Stimulated activated CD4-positive, alpha-beta T cell treated with anti-CD3 and anti-CD28 coated beads, TNF-alpha, amount 100 ng/mL, for 4 hours (primary cell): Measurements from ENCODE around the gene ARL6.
"Not testable (repeated sequence)": the region's sequence is repeated elsewhere in the genome, so short reads cannot be mapped to it uniquely, and the experiment has no call there.

ENCODE experiments used
- DNase-seq, 3 experiments: peaks; one replicate each; pipeline ENCODE4 v3.0.0-alpha.2; 2020; ENCODE audit warnings: low read depth in 3 of 3

ARL6 gene

GRCh38 chr3:97821287-97821773, 56.8 kb downstream of the ARL6 start:
- peak in 2 of 3 experiments; percentile 12 to 13 for DNase-seq

DNA sequence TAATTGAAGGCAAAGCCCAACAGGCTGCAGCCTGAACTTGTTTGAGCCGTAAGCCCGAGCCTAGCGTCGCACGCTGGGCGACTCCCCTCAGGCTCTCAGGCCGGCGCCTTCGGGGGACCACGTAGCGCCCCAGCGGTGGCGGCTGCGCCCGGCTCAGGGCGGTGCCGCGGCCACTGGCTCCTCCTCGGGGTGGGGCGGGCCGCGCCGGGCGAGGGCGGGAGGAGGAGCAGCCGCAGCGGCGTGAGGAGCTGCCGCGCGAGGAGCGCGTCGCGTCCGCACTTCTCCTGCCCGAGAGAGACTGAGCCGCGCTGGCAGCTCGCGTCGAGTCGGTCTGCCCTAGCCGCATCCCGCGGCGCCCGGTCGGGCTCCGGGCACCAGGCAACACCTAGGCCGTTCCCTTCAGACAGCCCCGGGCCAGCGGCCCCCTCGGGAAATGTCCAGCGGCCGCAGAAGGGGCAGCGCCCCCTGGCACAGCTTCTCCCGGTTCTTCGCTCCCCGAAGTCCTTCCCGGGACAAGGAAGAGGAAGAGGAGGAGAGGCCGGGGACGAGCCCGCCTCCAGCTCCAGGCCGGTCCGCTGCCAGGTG, 57.3 kb downstream of the ARL6 start, which contains the start of gene CRYBG3:
Gene CRYBG3, plus strand, starts transcription at position 238 of the 585 bp plus-strand sequence. Its CDS starts 196 bp downstream, at position 434.
- peak; percentile 65 to 72 (median 69) for DNase-seq

GRCh38 chr3:97822359-97822775, 57.8 kb downstream of the ARL6 start:
- DNase-seq, result peak in 1 of 3 experiments; percentile 9

DNA sequence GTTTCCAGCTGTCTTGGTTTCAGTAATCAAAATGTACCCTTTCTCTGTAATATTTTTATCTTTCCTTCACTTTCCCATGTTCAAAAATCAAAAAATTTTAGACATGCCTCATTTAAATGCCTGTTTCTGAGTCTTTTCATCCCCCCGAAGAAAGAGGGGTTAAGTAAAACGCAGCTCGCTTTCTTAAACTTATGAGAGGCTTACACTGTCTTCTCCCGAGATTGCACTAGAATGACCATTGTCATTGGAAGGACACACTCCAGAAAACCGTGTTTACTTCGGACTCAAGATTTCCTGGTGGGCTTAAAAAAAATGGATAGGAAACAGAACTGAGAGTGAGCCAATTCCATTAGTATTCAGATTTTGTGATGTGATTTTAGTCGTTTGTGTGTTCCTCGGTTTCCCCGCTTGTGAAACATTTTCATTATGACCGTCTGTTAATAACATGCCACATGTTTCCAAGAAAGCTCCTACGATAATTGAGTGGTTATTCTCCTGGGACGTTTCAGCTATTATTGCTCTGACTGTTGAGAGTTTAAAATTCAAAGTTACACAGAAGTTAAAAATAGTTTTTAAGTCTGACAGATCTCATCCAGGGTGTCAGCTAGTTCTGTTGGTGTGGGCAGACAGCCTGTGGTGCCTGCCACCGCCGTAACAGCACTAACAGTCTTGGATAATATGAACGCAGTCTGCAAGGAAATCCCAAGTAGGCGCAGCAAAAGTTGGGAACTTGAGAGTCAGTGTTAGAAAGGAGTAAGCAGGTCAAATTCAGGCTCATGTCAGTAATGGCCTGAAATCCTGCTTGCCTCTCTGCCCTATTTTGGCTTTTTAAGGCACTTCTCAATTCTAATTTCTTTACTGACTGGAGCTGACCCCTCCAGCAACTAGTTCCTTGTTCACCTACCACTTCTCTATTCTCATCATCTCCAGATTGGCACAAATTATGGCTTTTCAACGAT, 58.8 kb downstream of the ARL6 start:
- DNase-seq, result no peak

- DNase-seq, result no peak
Measured at GRCh38 chr3:97825101-97825500, 60.5 kb downstream of the ARL6 start.

DNA sequence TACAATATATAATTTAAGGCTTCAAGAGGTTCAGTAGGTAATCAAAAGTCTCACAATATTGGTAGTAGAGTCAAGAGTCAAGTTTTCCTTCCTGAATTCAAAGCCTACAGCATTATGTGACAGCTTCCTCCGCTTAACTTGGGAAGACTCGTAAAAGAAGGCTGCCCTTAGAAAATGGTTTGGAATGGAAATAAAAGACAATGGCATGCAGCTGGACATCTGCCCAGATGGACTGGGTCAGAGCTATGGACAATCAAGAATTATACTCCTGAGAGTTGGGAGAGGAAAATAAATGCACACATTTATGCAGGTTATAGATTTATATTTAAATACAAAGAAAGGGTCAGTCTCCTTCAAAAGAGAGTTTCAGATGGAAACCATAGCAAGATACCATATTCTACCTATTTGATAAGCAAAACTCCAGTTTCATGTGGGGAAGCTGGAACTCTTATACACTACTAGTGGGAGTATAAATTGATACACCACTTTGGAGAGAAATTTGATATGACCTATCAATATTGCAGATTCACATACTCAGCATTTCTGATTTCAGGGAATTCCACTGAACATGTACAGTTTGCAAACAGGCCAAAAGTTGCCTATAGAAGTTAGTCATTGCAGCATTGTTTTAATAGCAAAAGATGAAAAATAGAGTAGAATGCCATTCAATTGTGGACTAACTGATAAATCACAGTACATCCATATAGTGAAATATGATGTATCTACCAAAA, 63.3 kb downstream of the ARL6 start:
- no peak for DNase-seq

DNA sequence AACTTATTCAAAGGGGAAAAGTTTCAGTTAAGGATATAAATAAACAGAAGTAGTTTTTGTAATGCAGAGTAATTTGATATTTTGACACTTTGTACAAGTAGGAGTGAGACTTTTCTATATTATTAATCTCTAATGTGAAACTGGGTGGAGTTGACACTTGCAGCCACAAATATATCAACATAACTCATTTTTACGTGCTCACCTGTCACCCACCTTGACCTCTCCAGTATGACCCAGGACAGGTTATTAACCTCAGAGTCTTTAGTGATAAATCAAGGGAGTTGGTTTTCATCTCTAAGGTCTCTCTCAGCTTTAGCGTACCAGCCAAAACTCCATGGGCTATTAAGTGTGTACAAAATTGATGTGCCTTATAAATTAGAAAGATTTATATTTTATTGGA, 64.6 kb downstream of the ARL6 start:
- no peak for DNase-seq

GRCh38 chr3:97830638-97831037, 66.1 kb downstream of the ARL6 start:
- DNase-seq, result no peak

GRCh38 chr3:97831140-97831539, 66.6 kb downstream of the ARL6 start:
- DNase-seq, result no peak

DNA sequence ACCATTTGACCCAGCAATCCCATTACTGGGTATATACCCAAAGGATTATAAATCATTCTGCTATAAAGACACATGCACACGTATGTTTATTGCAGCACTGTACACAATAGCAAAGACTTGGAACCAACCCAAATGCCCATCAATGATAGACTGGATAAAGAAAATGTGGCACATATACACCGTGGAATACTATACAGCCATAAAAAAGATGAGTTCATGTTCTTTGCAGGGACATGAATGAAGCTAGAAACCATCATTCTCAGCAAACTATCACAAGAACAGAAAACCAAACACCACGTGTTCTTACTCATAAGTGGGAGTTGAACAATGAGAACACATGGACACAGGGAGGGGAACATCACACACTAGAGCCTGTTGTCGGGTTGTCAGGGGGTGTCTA, 68.6 kb downstream of the ARL6 start:
- DNase-seq, result not testable (repeated sequence)

DNA sequence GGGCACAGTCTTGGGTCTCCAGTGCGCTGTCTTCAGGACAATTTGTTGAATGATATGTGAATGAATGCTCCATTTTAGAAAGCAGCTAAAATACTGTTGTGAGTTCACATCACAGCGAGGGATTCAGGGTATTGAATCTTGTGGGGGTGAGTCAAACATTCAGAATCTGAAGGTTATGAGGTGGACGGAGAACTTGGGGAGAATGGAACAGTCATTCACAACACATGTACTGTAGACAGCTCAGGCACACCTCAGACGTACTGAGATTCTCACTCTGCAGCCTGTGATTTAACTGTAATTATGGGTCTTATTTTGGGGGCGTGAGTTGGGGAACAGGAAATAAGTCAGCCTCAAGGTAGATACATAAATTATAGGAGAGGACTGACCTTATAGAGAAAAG, 71.2 kb downstream of the ARL6 start:
- no peak for DNase-seq

DNA sequence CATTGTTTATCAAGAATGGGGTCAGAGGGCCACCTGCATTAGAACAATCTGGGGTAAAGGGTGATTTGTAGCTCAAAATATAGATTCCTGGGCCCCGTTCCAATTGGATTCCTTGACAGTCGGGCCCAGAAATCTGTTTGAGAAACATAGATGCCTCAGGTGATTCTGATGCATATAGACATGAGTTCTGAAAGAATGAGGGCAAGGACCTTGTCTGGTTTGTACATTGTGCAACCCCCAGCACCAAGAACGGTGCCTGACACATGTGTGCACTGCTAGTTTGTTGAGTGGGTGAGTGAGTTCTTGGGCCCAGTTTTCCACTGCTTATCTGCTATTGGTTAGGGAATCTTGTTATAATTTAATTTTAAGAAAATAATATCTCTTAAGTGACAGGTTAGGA, 73.8 kb downstream of the ARL6 start:
- no peak for DNase-seq

GRCh38 chr3:97839944-97840343, 75.4 kb downstream of the ARL6 start:
- no peak for DNase-seq

- no peak for DNase-seq
Measured at GRCh38 chr3:97841304-97841703, 76.7 kb downstream of the ARL6 start.

GRCh38 chr3:97841956-97842355, 77.4 kb downstream of the ARL6 start:
- DNase-seq, result no peak

GRCh38 chr3:97848779-97849178, 84.2 kb downstream of the ARL6 start:
- DNase-seq, result no peak
